ENCODE data around the gene TMEM156.

The TMEM156 gene

GRCh38 chr4:38930707-38931106 lies 101.5 kb downstream of the TMEM156 start:
- no peak for DNase-seq (ENCODE audit: low read depth in 2 of 2)
- no peak for TF ChIP-seq CTCF (IDR thresholded peaks at IDR 0.05; ENCODE audit: low read depth, low read length)
- no peak overlapping the region for H3K4me3 ChIP-seq (replicated peaks in 1 of 2; ENCODE audit: low read depth in 2 of 2, low read length in 2 of 2)

GRCh38 chr4:38930204-38930603 lies 102.0 kb downstream of the TMEM156 start:
- no peak overlapping the region for H3K4me3 ChIP-seq (replicated peaks in 1 of 2; ENCODE audit: low read depth in 2 of 2, low read length in 2 of 2)
- DNase-seq (ENCODE audit: low read depth in 2 of 2): no peak
- TF ChIP-seq CTCF (IDR thresholded peaks at IDR 0.05; ENCODE audit: low read depth, low read length): no peak

- no peak for TF ChIP-seq CTCF (IDR thresholded peaks at IDR 0.05; ENCODE audit: low read depth, low read length)
- no peak for DNase-seq (ENCODE audit: low read depth in 2 of 2)
- H3K4me3 ChIP-seq (replicated peaks in 1 of 2; ENCODE audit: low read depth in 2 of 2, low read length in 2 of 2): no peak overlapping the region
These were observed 103.2 kb downstream of the TMEM156 start for GRCh38 chr4:38928974-38929373.

GRCh38 chr4:38928568-38928967 lies 103.6 kb downstream of the TMEM156 start:
- no peak for DNase-seq (ENCODE audit: low read depth in 2 of 2)
- no peak for TF ChIP-seq CTCF (IDR thresholded peaks at IDR 0.05; ENCODE audit: low read depth, low read length)

GRCh38 chr4:38926896-38927295 lies 105.3 kb downstream of the TMEM156 start:
- no peak for TF ChIP-seq CTCF (IDR thresholded peaks at IDR 0.05; ENCODE audit: low read depth, low read length)
- DNase-seq (ENCODE audit: low read depth in 2 of 2): no peak
- H3K4me3 ChIP-seq (replicated peaks in 1 of 2; ENCODE audit: low read depth in 2 of 2, low read length in 2 of 2): no peak overlapping the region

More at GRCh38 chr4:38928568-38928967, 103.6 kb downstream of the TMEM156 start:
- no peak overlapping the region for H3K4me3 ChIP-seq (replicated peaks in 1 of 2; ENCODE audit: low read depth in 2 of 2, low read length in 2 of 2)

- TF ChIP-seq CTCF (IDR thresholded peaks at IDR 0.05; ENCODE audit: low read depth, low read length): no peak
- no peak for DNase-seq (ENCODE audit: low read depth in 2 of 2)
- H3K4me3 ChIP-seq (replicated peaks in 1 of 2; ENCODE audit: low read depth in 2 of 2, low read length in 2 of 2): no peak overlapping the region
These were observed 106.5 kb downstream of the TMEM156 start for GRCh38 chr4:38925492-38926413.
